Spleen (tissue), 11 donors: ENCODE measurements around the gene LRRC53. TPM values are rescaled to one million over a fixed set of nuclear protein-coding genes. Genes with fewer than 3 reads are reported as not detected.

ENCODE experiments used
- DNase-seq: peaks from one replicate; pipeline ENCODE4 v3.0.0-alpha.2; 2020
- H3K27ac ChIP-seq, 8 donors: fragments of 200-600 bp; sonication (generic) in 7 of 8; 1 replicate in 4 of 8; 2 replicates in 4 of 8; pipeline versions ENCODE4 v1.5.0 to v1.8.0; 2016 to 2021; ENCODE audit warnings: inconsistent platforms in 4 of 8, mild to moderate bottlenecking in 4 of 8, moderate library complexity in 1 of 8
- H3K27me3 ChIP-seq, 7 donors: fragments of 200-600 bp; sonication (generic) in 6 of 7; replicated peaks in 1 of 7; 1 replicate in 4 of 7; 2 replicates in 3 of 7; pipeline versions ENCODE4 v1.5.0 to v1.8.0; 2016 to 2021; ENCODE audit warnings: inconsistent platforms in 3 of 7, mild to moderate bottlenecking in 1 of 7
- H3K36me3 ChIP-seq, 6 donors: fragments of 200-600 bp; sonication (generic) in 5 of 6; 1 replicate in 4 of 6; 2 replicates in 2 of 6; pipeline versions ENCODE4 v1.5.0 to v1.8.0; 2016 to 2021; ENCODE audit warnings: inconsistent platforms in 2 of 6
- H3K4me1 ChIP-seq, 6 donors: fragments of 200-600 bp; sonication (generic) in 5 of 6; 1 replicate in 3 of 6; 2 replicates in 3 of 6; pipeline versions ENCODE4 v1.5.0 to v1.8.0; 2016 to 2021; ENCODE audit warnings: inconsistent platforms in 3 of 6
- H3K4me3 ChIP-seq, 8 donors: fragments of 200-600 bp; sonication (generic) in 7 of 8; 1 replicate in 4 of 8; 2 replicates in 4 of 8; pipeline versions ENCODE4 v1.5.0 to v1.8.0; 2016 to 2021; ENCODE audit warnings: inconsistent platforms in 4 of 8, mild to moderate bottlenecking in 4 of 8, moderate library complexity in 2 of 8
- H3K9me3 ChIP-seq, 8 donors: fragments of 200-600 bp; sonication (generic) in 7 of 8; 1 replicate in 4 of 8; 2 replicates in 4 of 8; pipeline versions ENCODE4 v1.5.0 to v1.8.0; 2016 to 2021; ENCODE audit warnings: inconsistent platforms in 4 of 8
- CTCF ChIP-seq, 11 experiments: fragments of 200-600 bp in 7 of 11; fragments of 450-650 bp in 4 of 11; sonication (generic) in 4 of 11; IDR thresholded peaks in 8 of 11; conservative IDR thresholded peaks in 3 of 11; 1 replicate in 7 of 11; 2 replicates in 4 of 11; pipeline versions ENCODE4 v1.4.0 to v1.8.0; 2016 to 2021; ENCODE audit warnings: antibody characterized with exemption in 11 of 11, inconsistent platforms in 4 of 11, mild to moderate bottlenecking in 1 of 11
- POLR2A ChIP-seq, 3 donors: fragments of 450-650 bp; IDR thresholded peaks; one replicate each; pipeline ENCODE4 v1.5.1; 2017; ENCODE audit warnings: antibody characterized with exemption in 3 of 3, mild to moderate bottlenecking in 1 of 3
- POLR2AphosphoS5 ChIP-seq, 3 donors: sonication (generic); formaldehyde crosslinking; IDR thresholded peaks; one replicate each; pipeline ENCODE4 v1.5.1; 2017; ENCODE audit warnings: antibody characterized with exemption in 3 of 3
- WGBS, 5 donors: extraction: QIAGEN DNeasy Blood & Tissue Kit in 3 of 5; methylation state at CpG; one replicate each; pipeline versions ENCODE4 v1.1.5 to v1.1.7; 2013 to 2018; 5-methylcytosine and 5-hydroxymethylcytosine counted together
- intact Hi-C: fragments of 100-400 bp; cut with DNase I; formaldehyde crosslinking; loops from one replicate; pipeline ENCODE4 v1.15.0; 2023; ENCODE audit warnings: low total_unique reads
- polyA plus RNA-seq, 3 donors: library from polyadenylated mRNA; stranded (reverse); fragments of 200-250 nt; gene quantifications; one replicate each; pipeline ENCODE4 v1.2.1, GENCODE V29; 2013
- total RNA-seq, 7 donors: library from RNA; depleted of rRNA in 3 of 7; stranded (reverse); fragments of >200 nt in 3 of 7; fragmentation: NEBNext Ultra II Directional in 4 of 7; extraction: Animal tissue kit (Norgen Biotek cat#: 25700) in 4 of 7; gene quantifications; one replicate each; pipeline versions ENCODE4 v1.1.0 to v1.2.1, GENCODE V29; 2016 to 2021
- donor health status: healthy with polysubstance abuse.
- donor health status: DM: no; HTN: no; CAD: no; lungs with moderate emphysema.
- donor health status: DM: no; HTN: no; CAD: no.
- donor health status: Bipolar disorder and iron deficiency.
- donor health status: healthy.
- donor health status: DM: no; HTN: no; CAD: no.
- donor health status: DM: yes; HTN: yes; CAD: no.

LRRC53 gene
- total and polyA plus RNA-seq, 10 donors, result not detected

- DNase-seq, result no peak
- no peaks in the 10 kb centered on the region for H3K9me3 ChIP-seq
- H3K4me1 ChIP-seq, result no peaks in the 10 kb centered on the region
- TF ChIP-seq POLR2AphosphoS5 (IDR thresholded peaks at IDR 0.05) (no peak), CTCF (IDR thresholded peaks at IDR 0.05 in 8 of 11, conservative IDR thresholded peaks at IDR 0.05 in 3 of 11) (no peak), POLR2A (IDR thresholded peaks at IDR 0.05) (no peak)
- no peaks in the 10 kb centered on the region for H3K36me3 ChIP-seq
- H3K27ac ChIP-seq, result no peak overlapping the region
- intact Hi-C loops, result no loop called here
- no peak overlapping the region for H3K4me3 ChIP-seq
- 50 to 65% (median 57%) methylated on average over 7 of the region's 7 CpGs for WGBS, 5 donors
- H3K27me3 ChIP-seq, result no peaks in the 10 kb centered on the region
Measured at GRCh38 chr1:74426208-74426937, 86.0 kb downstream of the LRRC53 start.

- H3K27me3 ChIP-seq, result no peaks in the 10 kb centered on the region
- no peaks in the 10 kb centered on the region for H3K9me3 ChIP-seq
- no peak overlapping the region for H3K27ac ChIP-seq
- intact Hi-C loops, result no loop called here
- no peaks in the 10 kb centered on the region for H3K36me3 ChIP-seq
- no peak for DNase-seq
- no peak for TF ChIP-seq CTCF (IDR thresholded peaks at IDR 0.05 in 8 of 11, conservative IDR thresholded peaks at IDR 0.05 in 3 of 11)
- TF ChIP-seq POLR2A (IDR thresholded peaks at IDR 0.05), result no peak
- no peak for TF ChIP-seq POLR2AphosphoS5 (IDR thresholded peaks at IDR 0.05)
- no peak overlapping the region for H3K4me3 ChIP-seq
- WGBS, 5 donors, result 74 to 86% (median 82%) methylated on average over 6 of the region's 6 CpGs
- H3K4me1 ChIP-seq, result no peaks in the 10 kb centered on the region
Measured at GRCh38 chr1:74425676-74426075, 86.7 kb downstream of the LRRC53 start.

- Histone ChIP-seq H3K27me3 (no peaks in the 10 kb centered on the region), H3K36me3 (no peaks in the 10 kb centered on the region), H3K4me3 (no peak overlapping the region), H3K4me1 (no peaks in the 10 kb centered on the region), H3K27ac (no peak overlapping the region), H3K9me3 (no peaks in the 10 kb centered on the region)
- intact Hi-C loops, result no loop called here
- DNase-seq, result no peak
- TF ChIP-seq CTCF (IDR thresholded peaks at IDR 0.05 in 8 of 11, conservative IDR thresholded peaks at IDR 0.05 in 3 of 11) (no peak), POLR2AphosphoS5 (IDR thresholded peaks at IDR 0.05) (no peak), POLR2A (IDR thresholded peaks at IDR 0.05) (no peak)
- 90 to 98% (median 91%) methylated on average over 2 of the region's 2 CpGs for WGBS, 5 donors
Measured at GRCh38 chr1:74423471-74423870, 88.9 kb downstream of the LRRC53 start.

- intact Hi-C loops, result no loop called here
- H3K9me3 ChIP-seq, result no peaks in the 10 kb centered on the region
- H3K27ac ChIP-seq, result no peak overlapping the region
- TF ChIP-seq POLR2A (IDR thresholded peaks at IDR 0.05) (no peak), CTCF (IDR thresholded peaks at IDR 0.05 in 8 of 11, conservative IDR thresholded peaks at IDR 0.05 in 3 of 11) (no peak), POLR2AphosphoS5 (IDR thresholded peaks at IDR 0.05) (no peak)
- H3K4me1 ChIP-seq, result no peaks in the 10 kb centered on the region
- H3K4me3 ChIP-seq, result no peak overlapping the region
- DNase-seq, result no peak
- 71 to 76% (median 73%) methylated on average over 4 of the region's 4 CpGs for WGBS, 5 donors
- no peaks in the 10 kb centered on the region for H3K27me3 ChIP-seq
- H3K36me3 ChIP-seq, result no peaks in the 10 kb centered on the region
Measured at GRCh38 chr1:74422421-74423292, 89.8 kb downstream of the LRRC53 start.
